Motor neuron (in vitro differentiated cells): ENCODE data around the gene EPS8L3. TPM values are rescaled to one million over a fixed set of nuclear protein-coding genes. Genes with fewer than 3 reads are reported as not detected.
"Not testable (repeated sequence)": the region's sequence is repeated elsewhere in the genome, so short reads cannot be mapped to it uniquely, and the experiment has no call there.

Experiments
- ATAC-seq, 8 experiments: fragments of 200-7000 bp; cut with Tn5 transposase; replicated peaks in 6 of 8; 2 replicates each; pipeline ENCODE4 v1.8.0; 2021; ENCODE audit warnings: mild to moderate bottlenecking in 8 of 8, moderate library complexity in 8 of 8
- H3K27ac ChIP-seq, 2 donors: fragments of 250-450 bp; sonication (Bioruptor Pico); 2 replicates each; pipeline ENCODE4 v1.9.0; 2021; ENCODE audit warnings: antibody characterized with exemption in 2 of 2, mild to moderate bottlenecking in 2 of 2, moderate library complexity in 1 of 2
- H3K4me1 ChIP-seq, 2 donors: fragments of 250-450 bp; sonication (Bioruptor Pico); replicated peaks in 1 of 2; 2 replicates each; pipeline ENCODE4 v1.6.1; 2021; ENCODE audit warnings: antibody characterized with exemption in 2 of 2, mild to moderate bottlenecking in 2 of 2, moderate library complexity in 1 of 2
- H3K4me3 ChIP-seq, 5 donors: fragments of 250-450 bp; sonication (Bioruptor Pico); 2 replicates each; pipeline ENCODE4 v1.9.0; 2021; ENCODE audit warnings: antibody characterized with exemption in 5 of 5, mild to moderate bottlenecking in 5 of 5, moderate library complexity in 4 of 5
- WGBS, 10 experiments: fragments of 450-650 bp; shearing (Covaris generic); methylation state at CpG; one replicate each; pipeline ENCODE4 v1.0.0; 2022; 5-methylcytosine and 5-hydroxymethylcytosine counted together
- in situ Hi-C, 9 experiments: fragments of 400-800 bp; cut with MboI; loops; one replicate each; pipeline ENCODE4 v1.15.0; 2021; ENCODE audit warnings: low sequenced_read_pairs in 9 of 9, low pct_unique_long_range_greater_than_20kb in 2 of 9; ENCODE audit not compliant: unreplicated experiment in 9 of 9
- total RNA-seq, 8 experiments: library from RNA; unstranded; fragments of 300-600 nt; gene quantifications; 2 replicates each; pipeline versions ENCODE4 v1.2.3 to v1.2.4, GENCODE V29; 2022

Gene EPS8L3
- total RNA-seq, 8 experiments from 2014 or later = 1.0 to 3.1 TPM; not detected in 6

DNA sequence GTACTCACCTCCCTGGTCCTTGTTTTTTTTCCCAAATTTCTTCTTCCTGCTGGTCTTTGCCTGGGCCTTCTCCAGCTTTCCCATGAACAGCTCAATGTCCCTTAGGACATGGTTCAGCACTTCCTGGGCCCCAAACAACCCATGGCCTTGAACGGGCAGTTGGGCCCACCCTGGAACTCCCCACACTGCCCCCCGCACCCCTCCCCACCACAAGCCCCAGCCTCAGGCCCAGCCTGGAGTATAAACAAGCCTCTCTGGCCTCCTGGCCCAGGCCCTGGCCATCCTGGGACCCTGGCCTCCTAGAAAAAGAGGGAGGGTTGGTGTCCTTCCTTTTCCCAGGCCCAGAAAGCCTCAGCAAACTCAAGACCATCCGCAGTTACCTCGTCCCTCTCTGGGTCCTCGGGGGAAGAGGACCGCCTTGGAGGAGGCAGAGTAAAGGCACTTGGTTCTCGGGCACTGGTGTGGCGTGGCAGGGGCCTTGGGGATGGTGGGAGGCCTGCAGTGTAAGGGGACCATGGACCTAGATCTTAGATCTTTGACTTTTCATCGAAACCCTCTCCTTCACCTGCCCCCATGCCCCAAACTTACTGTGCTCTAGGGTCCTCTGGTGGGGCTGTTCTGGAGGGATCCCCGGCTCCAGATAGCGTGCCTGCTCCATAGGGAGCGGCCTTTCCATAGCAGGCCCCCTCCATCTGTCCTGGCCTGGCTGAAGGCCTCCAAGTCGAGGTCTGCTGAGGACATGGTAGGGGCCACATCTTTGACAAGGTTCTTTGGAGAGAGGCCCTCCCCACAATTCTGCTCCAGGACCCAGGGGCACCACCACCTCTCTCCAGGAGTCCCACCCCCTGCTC lies 5.6 kb downstream of the EPS8L3 start:
- WGBS, 10 experiments = 77 to 100% (median 100%) methylated on average over 1 to 6 of the region's 13 CpGs; no CpG with 5 or more reads in 3 of the 10 experiments
- Histone ChIP-seq H3K4me3 (no peak overlapping the region), H3K27ac (no peak overlapping the region), H3K4me1 (no peaks in the 10 kb centered on the region)
- no peak for ATAC-seq
- in situ Hi-C loops = loop anchor here in 3 of 9 experiments (25.0 kb wide), 3 partner anchors 96 to 221 kb away; partner anchors contain the start of genes GNAI3 (in 2 of the 3), GPR61 (in 2 of the 3), GSTM2 (in 1 of the 3) and GSTM4 (in 1 of the 3)

DNA sequence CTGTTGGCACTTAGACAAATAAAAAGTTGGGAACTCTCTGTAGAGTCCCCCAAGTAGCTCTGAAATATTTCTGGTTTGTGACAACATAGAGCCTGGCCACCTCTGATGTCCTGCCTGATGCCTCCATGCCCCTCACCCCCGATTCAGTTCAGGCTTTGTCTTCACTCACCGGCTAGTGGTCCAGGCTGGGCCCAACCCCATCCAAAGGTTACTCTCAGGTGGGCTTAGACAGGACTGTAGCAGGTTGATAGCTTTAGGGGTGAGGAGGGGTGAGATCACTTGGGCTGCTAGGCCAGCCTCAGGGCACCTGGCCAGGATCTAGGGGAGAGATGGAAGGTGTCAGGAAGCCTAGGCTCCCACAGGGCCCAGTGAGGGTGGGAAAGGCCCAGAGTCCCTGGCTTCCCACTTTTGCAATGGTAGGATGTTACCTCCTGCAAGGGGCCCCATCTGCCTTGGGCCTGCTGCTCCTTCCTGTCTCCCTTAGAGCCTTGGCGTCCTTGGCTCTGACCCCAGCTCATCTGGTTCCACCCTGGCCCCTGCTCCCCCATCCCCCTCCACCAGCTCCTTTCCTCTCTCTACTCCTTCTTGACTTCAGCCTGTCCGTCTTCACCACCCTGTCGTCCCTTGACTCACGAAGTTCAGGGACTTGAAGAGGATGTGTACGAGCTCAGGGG lies 6.7 kb downstream of the EPS8L3 start:
- H3K4me1 ChIP-seq = no peaks in the 10 kb centered on the region
- WGBS, 10 experiments = 62 to 100% (median 75%) methylated on average over 1 to 6 of the region's 7 CpGs; no CpG with 5 or more reads in 3 of the 10 experiments
- no peak overlapping the region for H3K4me3 ChIP-seq
- in situ Hi-C loops = loop anchor here in 3 of 9 experiments (25.0 kb wide), 3 partner anchors 95 to 220 kb away; partner anchors contain the start of genes GNAI3 (in 2 of the 3), GPR61 (in 2 of the 3), GSTM2 (in 1 of the 3) and GSTM4 (in 1 of the 3)
- H3K27ac ChIP-seq = no peak overlapping the region
- no peak for ATAC-seq

GRCh38 chr1:109756325-109756724 lies 7.4 kb downstream of the EPS8L3 start:
- in situ Hi-C loops = loop anchor here in 3 of 9 experiments (25.0 kb wide), 3 partner anchors 94 to 219 kb away; partner anchors contain the start of genes GNAI3 (in 2 of the 3), GPR61 (in 2 of the 3), GSTM2 (in 1 of the 3) and GSTM4 (in 1 of the 3)
- not testable (repeated sequence) for ATAC-seq

GRCh38 chr1:109754738-109755137 lies 9.0 kb downstream of the EPS8L3 start:
- H3K27ac ChIP-seq = no peak overlapping the region
- no peak for ATAC-seq
- no peak overlapping the region for H3K4me3 ChIP-seq
- H3K4me1 ChIP-seq = no peaks in the 10 kb centered on the region
- 36 to 100% (median 89%) methylated on average over 1 to 2 of the region's 2 CpGs; no CpG with 5 or more reads in 1 of the 10 experiments for WGBS, 10 experiments
- in situ Hi-C loops = loop anchor here in 3 of 9 experiments (25.0 kb wide), 3 partner anchors 92 to 217 kb away; partner anchors contain the start of genes GNAI3 (in 2 of the 3), GPR61 (in 2 of the 3), GSTM2 (in 1 of the 3) and GSTM4 (in 1 of the 3)

More at GRCh38 chr1:109756325-109756724, 7.4 kb downstream of the EPS8L3 start:
- not testable (repeated sequence) for H3K27ac ChIP-seq, H3K4me1 ChIP-seq, H3K4me3 ChIP-seq
- WGBS, 10 experiments = 60 to 100% (median 88%) methylated on average over 1 to 5 of the region's 5 CpGs; no CpG with 5 or more reads in 1 of the 10 experiments

DNA sequence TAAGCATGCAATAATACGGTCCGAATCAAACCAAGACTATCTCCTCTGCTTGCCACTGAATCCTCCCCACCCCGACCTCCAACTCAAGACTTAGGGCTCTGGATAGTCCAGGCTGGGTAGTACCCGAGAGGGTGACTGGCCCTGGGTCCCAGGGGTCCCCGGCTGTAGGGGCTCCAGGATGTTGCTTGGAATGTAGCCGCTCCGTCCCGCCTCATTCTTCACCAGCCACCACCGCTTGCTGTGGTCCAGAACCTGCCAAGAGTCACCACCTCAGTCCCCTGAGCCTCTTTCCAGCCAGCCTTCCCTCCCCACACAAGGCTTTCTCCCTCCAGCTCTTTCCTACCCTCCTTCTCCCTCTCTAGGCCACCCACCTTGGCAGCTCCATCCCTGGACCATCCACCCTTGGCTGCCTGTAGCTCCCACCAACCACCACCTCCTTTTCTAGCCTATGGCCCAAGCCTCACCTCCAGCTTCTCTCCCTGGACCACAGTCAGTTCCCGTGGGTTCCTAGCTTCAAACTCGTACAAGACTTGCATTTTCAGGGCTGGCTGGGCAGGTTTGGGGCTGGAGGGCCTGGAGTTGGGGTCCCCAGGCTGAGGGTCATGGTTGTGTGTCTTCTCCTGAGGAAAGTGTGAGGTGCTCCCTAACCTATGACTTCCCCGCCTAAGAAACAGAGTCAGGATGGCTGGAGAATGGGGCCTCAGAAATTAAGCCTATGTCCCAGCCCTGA lies 12.0 kb downstream of the EPS8L3 start:
- Histone ChIP-seq H3K4me1 (no peaks in the 10 kb centered on the region), H3K27ac (no peak overlapping the region), H3K4me3 (no peak overlapping the region)
- in situ Hi-C loops = loop anchor here in 3 of 9 experiments (25.0 kb wide), 3 partner anchors 89 to 214 kb away; partner anchors contain the start of genes GNAI3 (in 2 of the 3), GPR61 (in 2 of the 3), GSTM2 (in 1 of the 3) and GSTM4 (in 1 of the 3)
- 55 to 80% (median 69%) methylated on average over 1 to 11 of the region's 12 CpGs; no CpG with 5 or more reads in 2 of the 10 experiments for WGBS, 10 experiments
- ATAC-seq = no peak

DNA sequence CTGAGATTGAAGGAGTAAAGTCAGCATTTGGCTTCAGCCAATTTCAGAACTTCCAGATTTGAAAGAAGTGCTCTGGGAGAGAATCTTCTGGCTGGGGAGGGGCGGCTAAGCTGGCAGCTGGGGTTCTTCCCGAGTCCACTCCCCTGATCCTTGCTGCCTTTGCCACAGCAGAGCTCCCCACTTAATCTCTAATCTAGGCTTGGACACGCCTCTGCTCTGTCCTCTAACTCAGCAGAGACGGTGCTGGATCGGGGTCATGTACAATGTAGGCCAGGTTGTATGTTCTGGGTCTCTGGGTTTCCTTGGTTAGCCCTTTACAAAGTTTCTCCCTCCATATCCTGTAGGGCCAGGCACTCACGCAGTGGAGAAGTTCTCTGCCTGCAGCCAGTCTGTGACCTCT lies 12.8 kb downstream of the EPS8L3 start:
- WGBS, 10 experiments = 60 to 100% (median 78%) methylated on average over 1 to 6 of the region's 6 CpGs; no CpG with 5 or more reads in 5 of the 10 experiments
- no peak overlapping the region for H3K4me3 ChIP-seq
- ATAC-seq = no peak
- H3K4me1 ChIP-seq = no peaks in the 10 kb centered on the region
- in situ Hi-C loops = loop anchor here in 3 of 9 experiments (25.0 kb wide), 3 partner anchors 89 to 214 kb away; partner anchors contain the start of genes GNAI3 (in 2 of the 3), GPR61 (in 2 of the 3), GSTM2 (in 1 of the 3) and GSTM4 (in 1 of the 3)
- H3K27ac ChIP-seq = no peak overlapping the region

GRCh38 chr1:109750241-109750882 lies 13.4 kb downstream of the EPS8L3 start:
- in situ Hi-C loops = loop anchor here in 3 of 9 experiments (25.0 kb wide), 3 partner anchors 88 to 213 kb away; partner anchors contain the start of genes GNAI3 (in 2 of the 3), GPR61 (in 2 of the 3), GSTM2 (in 1 of the 3) and GSTM4 (in 1 of the 3)
- Histone ChIP-seq H3K4me1 (no peaks in the 10 kb centered on the region), H3K4me3 (no peak overlapping the region), H3K27ac (no peak overlapping the region)
- ATAC-seq = no peak
- WGBS, 10 experiments = 67 to 93% (median 75%) methylated on average over 2 to 9 of the region's 11 CpGs; no CpG with 5 or more reads in 1 of the 10 experiments

GRCh38 chr1:109749221-109749620 lies 14.5 kb downstream of the EPS8L3 start:
- in situ Hi-C loops = loop anchor here in 1 of 9 experiments (25.0 kb wide), 1 partner anchor 112 kb away; no protein-coding TSS in a partner anchor
- Histone ChIP-seq H3K27ac (no peak overlapping the region), H3K4me1 (no peaks in the 10 kb centered on the region), H3K4me3 (no peak overlapping the region)
- no peak for ATAC-seq

GRCh38 chr1:109748311-109748710 lies 15.4 kb downstream of the EPS8L3 start:
- WGBS, 10 experiments = no CpG with 5 or more reads among the region's 10 CpGs
- in situ Hi-C loops = loop anchor here in 1 of 9 experiments (25.0 kb wide), 1 partner anchor 111 kb away; no protein-coding TSS in a partner anchor

DNA sequence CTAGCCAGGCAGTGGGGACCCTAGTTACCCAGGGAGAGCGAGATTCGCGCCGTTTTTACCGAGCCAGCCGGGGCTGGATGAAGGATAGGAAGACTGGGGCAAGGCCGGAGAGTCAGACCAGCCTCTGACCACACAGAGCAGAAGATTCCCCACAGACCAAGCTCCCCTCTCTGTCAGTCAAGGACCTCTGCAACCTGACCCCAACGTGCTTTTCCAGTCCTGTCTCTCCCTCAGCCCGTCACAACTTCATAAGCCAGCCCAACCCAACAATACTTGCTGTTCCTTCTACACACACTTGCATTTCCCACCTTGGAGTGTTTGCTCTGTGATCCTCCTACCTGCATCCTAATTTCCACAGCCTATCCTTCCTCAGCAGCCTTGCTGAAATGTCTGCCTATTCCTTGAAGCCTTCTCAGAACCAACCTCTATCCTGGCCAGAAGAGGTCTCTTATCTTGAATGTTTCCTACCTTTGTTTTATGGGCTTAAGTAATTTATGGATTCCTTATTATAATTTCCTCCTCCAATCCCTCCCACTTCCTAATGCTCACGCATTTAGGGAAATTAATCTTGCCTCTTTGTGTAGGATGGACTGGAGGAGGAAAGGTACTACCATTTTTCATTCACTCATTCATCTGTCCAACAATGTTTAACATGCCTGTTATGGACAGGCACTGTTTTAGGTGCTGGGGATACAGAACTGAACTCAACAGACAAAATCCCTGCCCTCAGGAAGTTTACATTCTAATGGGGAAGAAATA lies 22.9 kb downstream of the EPS8L3 start, which contains the start of gene GSTM3:
GSTM3 (minus strand) TSS at position 424 of the 759 bp plus-strand sequence. CDS start 751 bp downstream, outside the sequence.
- WGBS, 10 experiments = 0 to 50% (median 18%) methylated on average over 1 to 8 of the region's 10 CpGs; no CpG with 5 or more reads in 1 of the 10 experiments
- Histone ChIP-seq H3K27ac (peak within 1 kb of the TSS; percentile 59 to 64), H3K4me3 (peak within 1 kb of the TSS; percentile 52 to 73 (median 54)), H3K4me1 (peaks cover 7 to 9% of the 10 kb centered on the region in 2 donors)
- peak in 3 of 8 experiments; percentile 18 to 35 (median 23) for ATAC-seq
- in situ Hi-C loops = loop anchor here in 1 of 9 experiments (25.0 kb wide), 1 partner anchor 103 kb away; no protein-coding TSS in a partner anchor

More at GRCh38 chr1:109748311-109748710, 15.4 kb downstream of the EPS8L3 start:
- ATAC-seq, H3K4me3 ChIP-seq, H3K4me1 ChIP-seq, H3K27ac ChIP-seq: not testable (repeated sequence)
